ENCODE results near the gene CDX4. TPM values are rescaled to one million over a fixed set of nuclear protein-coding genes. Genes with fewer than 3 reads are reported as not detected.

CDX4 gene
- total RNA-seq, 1 experiment from 2014 or later = not detected

DNA sequence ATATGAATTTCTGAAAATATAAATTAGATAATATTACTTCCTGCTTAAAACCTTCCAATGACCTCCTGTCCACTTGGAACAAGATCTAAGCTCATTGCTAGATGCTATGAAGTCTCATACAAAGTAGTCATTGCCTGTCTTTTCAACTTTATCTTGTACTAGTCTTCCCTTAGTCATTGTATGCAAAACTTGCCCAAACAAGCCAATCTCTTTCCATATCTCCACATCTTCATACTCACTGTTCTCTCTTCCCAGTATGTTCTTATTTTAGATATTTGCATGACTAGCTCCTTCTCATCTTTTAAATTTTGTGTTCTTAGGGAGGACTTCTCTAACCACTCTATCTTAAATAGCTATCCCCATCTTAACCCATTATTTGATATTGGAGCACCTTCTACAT, 33.9 kb upstream of the CDX4 start:
- Mint-ChIP-seq H3K36me3 (ENCODE audit: insufficient read depth, unreplicated experiment) (no peaks in the 10 kb centered on the region), H3K27ac (ENCODE audit: unreplicated experiment) (no peak overlapping the region), H3K4me1 (ENCODE audit: low read depth, unreplicated experiment) (no peaks in the 10 kb centered on the region), H3K27me3 (ENCODE audit: unreplicated experiment) (no peaks in the 10 kb centered on the region), H3K4me3 (ENCODE audit: low read depth, unreplicated experiment) (no peak overlapping the region), H3K9me3 (ENCODE audit: low read depth, unreplicated experiment) (peaks cover 8% of the 10 kb centered on the region)
- intact Hi-C loops (cut with micrococcal nuclease; ENCODE audit: unreplicated experiment) = no loop called here
- DNase-seq = no peak
- TF ChIP-seq, protein P1, sequence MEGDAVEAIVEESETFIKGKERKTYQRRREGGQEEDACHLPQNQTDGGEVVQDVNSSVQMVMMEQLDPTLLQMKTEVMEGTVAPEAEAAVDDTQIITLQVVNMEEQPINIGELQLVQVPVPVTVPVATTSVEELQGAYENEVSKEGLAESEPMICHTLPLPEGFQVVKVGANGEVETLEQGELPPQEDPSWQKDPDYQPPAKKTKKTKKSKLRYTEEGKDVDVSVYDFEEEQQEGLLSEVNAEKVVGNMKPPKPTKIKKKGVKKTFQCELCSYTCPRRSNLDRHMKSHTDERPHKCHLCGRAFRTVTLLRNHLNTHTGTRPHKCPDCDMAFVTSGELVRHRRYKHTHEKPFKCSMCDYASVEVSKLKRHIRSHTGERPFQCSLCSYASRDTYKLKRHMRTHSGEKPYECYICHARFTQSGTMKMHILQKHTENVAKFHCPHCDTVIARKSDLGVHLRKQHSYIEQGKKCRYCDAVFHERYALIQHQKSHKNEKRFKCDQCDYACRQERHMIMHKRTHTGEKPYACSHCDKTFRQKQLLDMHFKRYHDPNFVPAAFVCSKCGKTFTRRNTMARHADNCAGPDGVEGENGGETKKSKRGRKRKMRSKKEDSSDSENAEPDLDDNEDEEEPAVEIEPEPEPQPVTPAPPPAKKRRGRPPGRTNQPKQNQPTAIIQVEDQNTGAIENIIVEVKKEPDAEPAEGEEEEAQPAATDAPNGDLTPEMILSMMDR (IDR thresholded peaks at IDR 0.05; ENCODE audit: unreplicated experiment) = no peak
- no TSS peak for BruUV-seq (replicated peaks)
- CTCF ChIA-PET = no interaction called here

DNA sequence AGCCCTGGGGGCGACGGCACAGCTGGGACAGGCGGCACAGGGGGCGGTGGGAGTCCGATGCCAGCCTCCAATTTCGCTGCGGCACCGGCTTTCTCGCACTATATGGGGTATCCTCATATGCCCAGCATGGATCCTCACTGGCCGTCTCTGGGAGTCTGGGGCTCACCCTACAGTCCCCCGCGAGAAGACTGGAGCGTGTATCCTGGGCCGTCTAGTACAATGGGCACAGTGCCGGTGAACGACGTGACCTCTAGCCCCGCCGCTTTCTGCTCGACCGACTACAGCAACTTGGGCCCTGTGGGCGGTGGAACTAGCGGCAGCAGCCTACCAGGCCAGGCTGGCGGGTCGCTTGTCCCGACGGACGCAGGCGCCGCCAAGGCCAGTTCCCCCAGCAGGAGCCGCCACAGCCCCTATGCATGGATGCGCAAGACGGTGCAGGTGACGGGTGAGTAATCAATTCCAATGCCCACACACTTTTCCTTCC, 500 bp downstream of the CDX4 start:
- no peak for DNase-seq
- Mint-ChIP-seq H3K4me1 (ENCODE audit: low read depth, unreplicated experiment) (no peaks in the 10 kb centered on the region), H3K27ac (ENCODE audit: unreplicated experiment) (no peak overlapping the region), H3K27me3 (ENCODE audit: unreplicated experiment) (no peaks in the 10 kb centered on the region), H3K9me3 (ENCODE audit: low read depth, unreplicated experiment) (peaks cover 12% of the 10 kb centered on the region), H3K4me3 (ENCODE audit: low read depth, unreplicated experiment) (no peak overlapping the region), H3K36me3 (ENCODE audit: insufficient read depth, unreplicated experiment) (no peaks in the 10 kb centered on the region)
- TF ChIP-seq, protein P1 (IDR thresholded peaks at IDR 0.05; ENCODE audit: unreplicated experiment) = no peak
- no TSS peak for BruUV-seq (replicated peaks)
- CTCF ChIA-PET = no interaction called here
- intact Hi-C loops (cut with micrococcal nuclease; ENCODE audit: unreplicated experiment) = no loop called here

DNA sequence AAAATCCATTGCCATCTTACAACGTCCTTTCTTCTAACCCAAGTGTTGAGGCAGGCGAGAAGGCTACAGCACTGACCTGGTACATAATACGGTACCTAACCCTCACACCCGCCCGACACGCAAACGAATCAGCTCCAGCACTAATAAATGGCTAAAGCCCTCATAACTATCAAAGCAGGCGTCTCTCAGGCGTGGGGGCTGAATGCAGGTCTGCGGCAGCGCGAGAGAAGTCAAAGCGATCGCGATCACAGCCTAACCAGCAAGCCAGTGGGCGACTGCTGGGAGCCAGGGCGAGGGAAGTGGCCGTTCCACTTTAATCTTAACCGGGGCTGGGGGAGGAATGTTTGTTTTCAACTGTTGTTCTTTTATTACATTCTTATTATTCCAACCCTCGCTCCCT, 1.5 kb downstream of the CDX4 start:
- H3K27me3 Mint-ChIP-seq (ENCODE audit: unreplicated experiment) = no peaks in the 10 kb centered on the region
- no peak overlapping the region for H3K4me3 Mint-ChIP-seq (ENCODE audit: low read depth, unreplicated experiment)
- H3K4me1 Mint-ChIP-seq (ENCODE audit: low read depth, unreplicated experiment) = no peaks in the 10 kb centered on the region
- CTCF ChIA-PET = no interaction called here
- intact Hi-C loops (cut with micrococcal nuclease; ENCODE audit: unreplicated experiment) = no loop called here
- H3K9me3 Mint-ChIP-seq (ENCODE audit: low read depth, unreplicated experiment) = peaks cover 12% of the 10 kb centered on the region
- TF ChIP-seq, protein P1 (IDR thresholded peaks at IDR 0.05; ENCODE audit: unreplicated experiment) = no peak
- DNase-seq = no peak
- no peaks in the 10 kb centered on the region for H3K36me3 Mint-ChIP-seq (ENCODE audit: insufficient read depth, unreplicated experiment)
- no peak overlapping the region for H3K27ac Mint-ChIP-seq (ENCODE audit: unreplicated experiment)
- no TSS peak for BruUV-seq (replicated peaks)

DNA sequence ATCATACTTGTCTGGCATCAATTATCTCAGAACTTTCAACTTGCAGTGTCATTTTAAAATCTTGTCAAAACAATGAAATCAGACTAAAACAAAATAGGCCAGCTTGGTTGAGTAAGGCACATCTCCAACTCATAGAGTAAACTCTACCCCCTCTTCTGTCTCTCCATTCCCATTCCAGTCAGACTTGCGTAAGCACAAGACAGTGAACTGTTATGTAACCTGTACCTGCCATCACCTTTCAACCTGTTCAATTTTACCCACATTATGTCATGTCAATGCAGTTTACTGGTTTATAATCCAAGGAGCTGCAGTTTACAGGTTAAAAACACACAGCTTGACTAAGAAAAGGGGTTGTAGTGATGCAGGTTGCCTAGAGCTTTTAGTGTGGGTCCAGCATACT, 8.3 kb downstream of the CDX4 start:
- Mint-ChIP-seq H3K9me3 (ENCODE audit: low read depth, unreplicated experiment) (no peaks in the 10 kb centered on the region), H3K4me1 (ENCODE audit: low read depth, unreplicated experiment) (no peaks in the 10 kb centered on the region), H3K36me3 (ENCODE audit: insufficient read depth, unreplicated experiment) (no peaks in the 10 kb centered on the region), H3K27ac (ENCODE audit: unreplicated experiment) (no peak overlapping the region), H3K4me3 (ENCODE audit: low read depth, unreplicated experiment) (no peak overlapping the region), H3K27me3 (ENCODE audit: unreplicated experiment) (no peaks in the 10 kb centered on the region)
- TF ChIP-seq, protein P1 (IDR thresholded peaks at IDR 0.05; ENCODE audit: unreplicated experiment) = no peak
- no peak for DNase-seq
- BruUV-seq (replicated peaks) = no TSS peak
- CTCF ChIA-PET = no interaction called here
- intact Hi-C loops (cut with micrococcal nuclease; ENCODE audit: unreplicated experiment) = no loop called here
